GM12865 (cell line): ENCODE results near the gene MARK4.

ENCODE experiments used
- DNase-seq: peaks from one replicate; pipeline ENCODE4 v3.0.0; 2010; ENCODE audit warnings: low read depth
- H3K4me3 ChIP-seq: 2 replicates; pipeline ENCODE4 v1.5.1; 2011; ENCODE audit warnings: mild to moderate bottlenecking, low read depth, low read length, control low read depth
- CTCF ChIP-seq: IDR thresholded peaks from 2 replicates; pipeline ENCODE4 v1.5.1; 2011; ENCODE audit warnings: low read length, control low read depth, low read depth, inconsistent platforms; ENCODE audit not compliant: insufficient read depth; ENCODE audit errors: missing control alignments

Gene MARK4

GRCh38 chr19:45322311-45322710 is 71.2 kb downstream of the MARK4 start:
- no peak overlapping the region for H3K4me3 ChIP-seq
- no peak for DNase-seq
- no peak for TF ChIP-seq CTCF

GRCh38 chr19:45322744-45323281 is 71.7 kb downstream of the MARK4 start, which contains the start of gene CKM:
TSS of gene CKM (minus strand) at chr19:45322875. CDS start at chr19:45319713, 3,162 bp downstream.
- H3K4me3 ChIP-seq: no peak within 1 kb of the TSS
- no peak for TF ChIP-seq CTCF
- DNase-seq: no peak

- H3K4me3 ChIP-seq: no peak overlapping the region
- DNase-seq: no peak
- no peak for TF ChIP-seq CTCF
These were observed 72.6 kb downstream of the MARK4 start for GRCh38 chr19:45323671-45324081.

GRCh38 chr19:45324349-45324907 is 73.4 kb downstream of the MARK4 start:
- no peak for TF ChIP-seq CTCF
- no peak overlapping the region for H3K4me3 ChIP-seq
- DNase-seq: no peak

GRCh38 chr19:45327404-45328143 is 76.5 kb downstream of the MARK4 start:
- DNase-seq: no peak
- H3K4me3 ChIP-seq: no peak overlapping the region
- no peak for TF ChIP-seq CTCF

- DNase-seq: no peak
- no peak for TF ChIP-seq CTCF
- no peak overlapping the region for H3K4me3 ChIP-seq
These were observed 80.3 kb downstream of the MARK4 start for GRCh38 chr19:45331411-45331810.
